ENCODE data around the gene PRR14. TPM values are rescaled to one million over a fixed set of nuclear protein-coding genes. Genes with fewer than 3 reads are reported as not detected.

PRR14 gene
- total RNA-seq, 2 donors from 2014 or later: 37.0 to 70.3 TPM

- H3K4me1 ChIP-seq: no peaks in the 10 kb centered on the region
- no peaks in the 10 kb centered on the region for H3K9me3 ChIP-seq
- no peak overlapping the region for H3K4me3 ChIP-seq
- peaks cover 30% of the 10 kb centered on the region for H3K36me3 ChIP-seq
- no peak overlapping the region for H3K9ac ChIP-seq (ENCODE audit: low read depth in 2 of 2, low read length in 2 of 2)
- no peak overlapping the region for H3K27ac ChIP-seq
- TF ChIP-seq CTCF (IDR thresholded peaks at IDR 0.05): no peak
- intact Hi-C loops (cut with DNase I): no loop called here
- DNase-seq: no peak
- H3K27me3 ChIP-seq: no peaks in the 10 kb centered on the region
These were observed 19.4 kb downstream of the PRR14 start for GRCh38 chr16:30669903-30670824.

GRCh38 chr16:30675143-30675542 is 24.4 kb downstream of the PRR14 start:
- Histone ChIP-seq H3K27me3 (no peaks in the 10 kb centered on the region), H3K4me1 (no peaks in the 10 kb centered on the region), H3K36me3 (no peaks in the 10 kb centered on the region), H3K4me3 (no peak overlapping the region), H3K27ac (no peak overlapping the region), H3K9me3 (no peaks in the 10 kb centered on the region), H3K9ac (ENCODE audit: low read depth in 2 of 2, low read length in 2 of 2) (no peak overlapping the region)
- TF ChIP-seq CTCF (IDR thresholded peaks at IDR 0.05): no peak
- intact Hi-C loops (cut with DNase I): no loop called here
- DNase-seq: no peak

- no peaks in the 10 kb centered on the region for H3K36me3 ChIP-seq
- H3K4me3 ChIP-seq: no peak overlapping the region
- H3K27ac ChIP-seq: no peak overlapping the region
- H3K9me3 ChIP-seq: no peaks in the 10 kb centered on the region
- intact Hi-C loops (cut with DNase I): no loop called here
- H3K27me3 ChIP-seq: no peaks in the 10 kb centered on the region
- no peak overlapping the region for H3K9ac ChIP-seq (ENCODE audit: low read depth in 2 of 2, low read length in 2 of 2)
- no peak for TF ChIP-seq CTCF (IDR thresholded peaks at IDR 0.05)
- H3K4me1 ChIP-seq: no peaks in the 10 kb centered on the region
- DNase-seq: no peak
These were observed 27.3 kb downstream of the PRR14 start for GRCh38 chr16:30677931-30678585.

GRCh38 chr16:30678586-30678970 is 27.8 kb downstream of the PRR14 start:
- no peak overlapping the region for H3K27ac ChIP-seq
- intact Hi-C loops (cut with DNase I): no loop called here
- no peaks in the 10 kb centered on the region for H3K27me3 ChIP-seq
- no peaks in the 10 kb centered on the region for H3K36me3 ChIP-seq
- no peak for DNase-seq
- no peak for TF ChIP-seq CTCF (IDR thresholded peaks at IDR 0.05)
- no peak overlapping the region for H3K4me3 ChIP-seq
- no peak overlapping the region for H3K9ac ChIP-seq (ENCODE audit: low read depth in 2 of 2, low read length in 2 of 2)
- no peaks in the 10 kb centered on the region for H3K9me3 ChIP-seq
- no peaks in the 10 kb centered on the region for H3K4me1 ChIP-seq

GRCh38 chr16:30680326-30680725 is 29.6 kb downstream of the PRR14 start:
- H3K4me1 ChIP-seq: no peaks in the 10 kb centered on the region
- intact Hi-C loops (cut with DNase I): no loop called here
- no peaks in the 10 kb centered on the region for H3K27me3 ChIP-seq
- no peak for TF ChIP-seq CTCF (IDR thresholded peaks at IDR 0.05)
- H3K27ac ChIP-seq: no peak overlapping the region
- no peak for DNase-seq
- no peak overlapping the region for H3K4me3 ChIP-seq
- no peaks in the 10 kb centered on the region for H3K9me3 ChIP-seq
- no peak overlapping the region for H3K9ac ChIP-seq (ENCODE audit: low read depth in 2 of 2, low read length in 2 of 2)
- H3K36me3 ChIP-seq: no peaks in the 10 kb centered on the region
